Stimulated activated CD8-positive, alpha-beta memory T cell treated with anti-CD3 and anti-CD28 coated beads, Interleukin-7, amount 100 ng/mL, for 4 hours (primary cell): ENCODE results near the gene STIP1.

Source experiments
- DNase-seq, 2 donors: peaks; one replicate each; pipeline ENCODE4 v3.0.0-alpha.2; 2020; ENCODE audit warnings: low read depth in 2 of 2

The STIP1 gene

DNA sequence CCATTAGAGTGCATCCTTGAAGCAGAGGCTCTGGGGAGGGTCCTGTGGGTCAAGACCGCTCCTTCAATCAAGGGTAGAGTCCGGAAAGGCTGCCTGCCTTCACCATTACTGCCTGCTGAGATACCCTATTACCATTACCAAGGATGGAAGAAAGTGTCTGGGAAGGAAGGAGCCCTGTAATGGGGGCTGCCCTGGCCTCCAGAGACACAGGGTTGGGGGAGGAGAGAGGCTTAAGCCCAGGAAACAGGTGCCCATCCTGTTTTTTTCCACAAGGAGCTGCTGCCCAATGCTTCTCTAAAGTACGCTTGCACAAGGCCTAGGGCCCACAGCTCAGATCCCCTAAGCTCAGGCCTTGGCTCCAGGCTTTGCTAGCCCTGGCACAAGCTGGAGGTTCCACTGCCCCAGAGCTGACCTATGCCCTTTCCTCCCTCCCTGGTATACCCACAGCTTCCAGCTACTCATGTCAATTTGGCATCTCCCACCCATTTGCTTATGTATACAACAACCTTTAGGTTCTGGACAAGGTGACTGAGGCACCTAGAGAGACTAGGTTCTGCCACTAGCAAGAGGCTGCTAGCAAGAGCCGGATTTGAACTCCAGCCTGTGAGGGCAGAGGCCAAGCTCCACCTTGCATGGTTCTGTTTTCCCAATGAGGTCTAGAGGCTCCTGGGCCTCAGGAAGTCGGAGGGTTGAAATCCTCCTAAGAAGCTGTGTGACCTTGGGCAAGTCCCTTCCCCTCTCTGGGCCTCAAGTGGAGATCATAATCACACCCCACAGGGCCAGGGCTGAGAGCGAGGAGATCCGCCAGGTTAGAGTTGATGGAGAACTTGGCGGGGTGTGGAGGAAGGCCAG is 63.8 kb downstream of the STIP1 start:
- no peak for DNase-seq

DNA sequence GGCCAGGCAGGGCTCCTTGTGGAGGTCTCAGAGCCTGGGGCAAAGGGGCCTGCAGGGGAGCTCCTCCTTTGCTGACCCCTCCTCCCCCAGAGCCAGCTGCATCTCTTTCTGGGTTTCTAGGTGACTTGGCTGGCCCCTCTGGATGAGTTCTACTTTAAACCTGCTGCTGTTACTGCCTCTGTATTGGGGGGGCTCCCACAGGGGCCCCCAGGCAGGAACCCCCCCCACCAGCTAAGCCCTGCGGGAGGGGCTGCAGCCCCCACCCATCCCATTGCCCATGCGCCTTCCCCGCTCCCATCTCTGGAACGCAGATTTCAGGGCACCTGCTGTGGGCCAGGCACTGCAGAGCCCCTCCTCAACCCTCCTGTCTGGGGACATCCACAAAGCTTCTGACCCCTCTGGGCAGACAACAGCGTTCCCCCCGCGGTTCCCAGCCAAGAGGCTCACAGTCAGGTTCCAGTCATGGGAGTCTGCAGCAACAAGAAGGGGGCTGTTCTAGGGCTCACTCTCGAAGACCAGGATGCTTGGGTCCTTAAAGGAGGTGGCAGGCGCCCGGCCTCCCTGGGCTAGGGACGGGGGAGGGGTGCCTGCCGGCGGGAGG is 64.5 kb downstream of the STIP1 start:
- DNase-seq = no peak

DNA sequence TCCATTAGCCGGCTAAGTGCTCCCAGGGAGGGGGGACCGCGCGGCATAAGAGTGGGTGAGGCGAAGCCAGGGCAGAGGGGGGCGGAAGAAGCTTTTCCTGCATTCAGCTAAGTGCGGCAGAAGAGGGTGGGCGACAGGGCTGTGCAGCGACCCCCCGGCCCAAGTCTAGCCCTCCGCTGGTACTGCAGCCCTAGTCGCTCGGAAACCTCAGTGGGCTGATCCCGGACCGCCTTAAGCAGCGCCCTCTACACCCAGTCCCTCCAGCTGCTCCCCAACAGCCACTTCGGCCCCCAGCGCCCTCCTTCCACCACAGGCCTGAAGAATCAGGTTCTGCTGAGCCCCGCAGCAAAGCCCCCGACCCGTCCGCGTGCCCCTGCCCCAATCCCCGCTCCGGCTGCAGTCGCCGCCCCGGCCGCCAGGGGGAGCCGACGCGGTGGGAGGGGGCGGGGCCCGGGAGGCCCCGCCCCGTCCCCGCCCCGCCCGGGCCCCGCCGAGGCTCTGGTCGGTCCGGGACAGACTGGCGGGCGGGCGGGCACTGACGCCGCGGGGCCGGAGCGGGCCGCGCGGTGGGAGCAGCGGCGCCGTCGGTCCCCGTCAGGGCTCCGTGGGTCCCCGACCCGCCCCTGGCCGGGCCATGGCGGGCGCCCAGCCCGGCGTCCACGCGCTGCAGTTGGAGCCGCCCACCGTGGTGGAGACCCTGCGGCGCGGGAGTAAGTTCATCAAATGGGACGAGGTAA is 65.2 kb downstream of the STIP1 start, which contains the start of gene PLCB3:
Gene PLCB3, plus strand, starts transcription at position 515 of the 737 bp plus-strand sequence. Its CDS starts 120 bp downstream, at position 635.
- peak in 1 of 2 donors; percentile 50 for DNase-seq

DNA sequence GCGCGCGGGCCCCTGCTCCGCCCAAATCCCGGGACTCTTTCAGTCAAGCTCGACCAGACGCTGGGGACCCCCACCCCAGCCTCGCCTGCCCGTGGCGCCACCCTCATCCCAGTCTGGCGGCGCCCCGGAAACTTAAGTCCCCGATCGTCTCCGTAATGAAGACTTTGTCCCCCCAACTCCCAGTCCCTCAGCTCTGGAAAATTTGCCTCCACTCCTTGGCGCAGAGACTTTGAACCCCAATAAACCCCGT is 65.7 kb downstream of the STIP1 start:
- no peak for DNase-seq

DNA sequence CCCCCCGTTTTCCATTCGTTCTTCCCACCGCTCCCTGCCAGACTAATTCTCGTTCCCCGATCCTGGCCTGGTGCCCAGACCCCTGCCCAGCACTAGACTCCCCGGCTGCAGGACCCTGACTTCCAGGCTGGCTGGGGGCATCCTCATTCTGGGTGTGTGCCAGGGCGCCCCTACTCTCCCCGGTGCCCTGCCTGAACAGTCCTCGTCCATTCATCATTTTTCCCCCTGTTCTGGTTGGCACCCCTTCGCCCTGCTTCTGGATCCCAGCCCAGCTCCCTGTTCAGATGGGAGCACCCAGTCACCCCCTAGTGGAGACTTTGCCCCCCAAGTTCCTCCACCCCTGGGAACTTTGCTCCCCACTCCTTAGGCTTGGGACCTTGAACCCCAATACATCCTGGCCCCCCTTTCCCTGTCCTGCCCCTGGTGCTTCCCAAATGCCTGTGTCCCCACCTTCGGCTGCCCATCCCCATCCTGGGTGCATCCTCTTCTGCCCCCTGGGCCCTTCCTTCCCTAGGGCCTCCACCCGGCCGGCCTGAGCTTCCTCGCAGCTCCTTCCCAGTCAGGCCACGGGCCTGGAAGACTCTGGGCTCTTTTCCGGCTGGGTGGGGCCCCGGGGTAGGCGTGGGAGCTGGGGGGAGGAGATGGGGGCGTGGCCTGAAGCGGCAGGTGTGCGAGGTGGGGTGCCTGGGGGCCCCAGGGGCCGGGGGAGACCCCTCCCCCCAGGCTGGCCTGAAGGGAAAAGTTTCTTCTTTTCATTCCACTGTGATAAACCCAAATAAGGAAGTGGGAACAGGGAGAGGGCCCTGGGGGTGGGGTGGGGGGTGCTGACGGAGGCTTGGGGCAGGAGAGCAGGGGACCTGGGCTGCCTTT is 66.3 kb downstream of the STIP1 start:
- DNase-seq = no peak

DNA sequence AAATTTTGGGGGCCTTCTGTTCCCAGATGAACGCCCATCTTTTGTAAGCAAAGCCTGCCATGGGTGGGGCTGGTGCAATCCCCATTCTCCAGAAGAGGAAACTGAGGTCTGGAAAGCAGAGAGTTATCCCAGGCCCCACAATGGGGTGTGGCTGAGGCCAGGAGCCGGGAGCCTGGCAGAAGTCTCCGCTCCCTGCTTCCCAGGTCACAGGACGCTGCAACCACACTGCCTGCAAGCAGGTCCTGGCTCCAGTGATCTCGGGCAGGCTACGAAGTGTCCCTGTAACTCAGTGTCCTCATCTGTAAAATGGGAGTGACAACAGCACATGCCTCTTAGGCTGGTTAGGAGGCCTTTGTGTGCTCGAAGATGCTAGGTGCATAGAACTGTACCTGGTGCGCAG is 67.1 kb downstream of the STIP1 start:
- no peak for DNase-seq

DNA sequence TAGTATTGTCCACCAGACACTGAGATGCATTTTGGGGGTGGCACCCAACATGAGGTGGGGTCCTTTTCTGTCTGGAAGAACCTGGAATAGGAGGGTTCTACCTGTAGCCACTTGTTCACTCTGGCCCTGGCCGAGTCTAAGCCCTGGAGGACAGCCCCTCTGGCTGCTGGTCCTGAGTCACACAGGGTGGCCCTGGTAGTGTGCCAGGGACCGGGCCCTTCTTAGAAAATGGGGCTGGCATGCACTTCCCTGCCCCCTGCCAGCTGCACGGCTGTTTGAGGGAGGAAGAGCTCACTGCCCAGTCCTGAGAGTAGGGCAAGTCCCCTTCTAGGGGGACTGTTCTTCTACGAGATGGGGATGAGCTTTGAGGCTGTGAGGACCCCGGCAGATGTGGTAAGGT is 67.5 kb downstream of the STIP1 start:
- no peak for DNase-seq
